ENCODE measurements around the gene MCOLN3. TPM values are rescaled to one million over a fixed set of nuclear protein-coding genes. Genes with fewer than 3 reads are reported as not detected.

Gene MCOLN3
- total and polyA plus RNA-seq, 2 donors (not counting 1 experiment from before 2014, with no cell fraction given): 2.5 to 2.7 TPM

DNA sequence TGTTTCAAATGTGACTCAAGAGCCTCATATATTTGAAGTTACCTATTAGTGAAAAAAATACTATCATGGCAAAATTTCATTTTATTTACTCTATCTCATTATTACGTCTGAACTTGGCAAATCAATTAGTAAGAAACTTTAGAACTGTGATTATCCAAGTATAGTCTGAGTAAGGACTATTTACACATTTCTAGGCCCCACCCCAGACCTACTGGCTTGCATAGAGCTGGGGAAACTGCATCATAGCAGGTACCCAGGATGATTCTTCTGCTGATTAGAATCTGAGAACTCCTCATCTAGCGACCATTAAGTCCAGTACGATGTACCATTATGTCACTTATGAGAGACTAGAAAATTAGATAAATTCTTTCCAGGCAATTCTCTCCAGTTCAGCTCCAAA, 20.1 kb downstream of the MCOLN3 start:
- H3K9ac ChIP-seq (ENCODE audit: insufficient read depth, low read length): no peak overlapping the region
- H3K36me3 ChIP-seq (ENCODE audit: control insufficient read depth, insufficient read depth, low read length): no peaks in the 10 kb centered on the region
- H3K9me3 ChIP-seq (ENCODE audit: control insufficient read depth, insufficient read depth, low read depth, low read length): no peaks in the 10 kb centered on the region
- no peak overlapping the region for H3K4me2 ChIP-seq (ENCODE audit: extremely low read depth, insufficient read depth, low read length)
- no peaks in the 10 kb centered on the region for H3K27me3 ChIP-seq (ENCODE audit: control insufficient read depth, insufficient read depth, low read length)
- H3K27ac ChIP-seq (ENCODE audit: insufficient read depth, low read length): no peak overlapping the region
- no peak overlapping the region for H3K4me3 ChIP-seq (replicated peaks in 1 of 4; ENCODE audit: control extremely low read depth in 1 of 4, insufficient read depth in 1 of 4, low read depth in 3 of 4, low read length in 4 of 4)
- TF ChIP-seq EZH2 (IDR thresholded peaks at IDR 0.05; ENCODE audit: low read length, missing control alignments): no peak
- no peak overlapping the region for H2AFZ ChIP-seq (ENCODE audit: low read length)
- no peaks in the 10 kb centered on the region for H3K4me1 ChIP-seq (ENCODE audit: control insufficient read depth, extremely low read depth, insufficient read depth, low read length)
- no peaks in the 10 kb centered on the region for H4K20me1 ChIP-seq (ENCODE audit: control insufficient read depth, extremely low read depth, insufficient read depth, low read length)
- no peaks in the 10 kb centered on the region for H3K79me2 ChIP-seq (ENCODE audit: control insufficient read depth, insufficient read depth, low read length)
- no peak for DNase-seq (ENCODE audit: low read depth in 2 of 2)

DNA sequence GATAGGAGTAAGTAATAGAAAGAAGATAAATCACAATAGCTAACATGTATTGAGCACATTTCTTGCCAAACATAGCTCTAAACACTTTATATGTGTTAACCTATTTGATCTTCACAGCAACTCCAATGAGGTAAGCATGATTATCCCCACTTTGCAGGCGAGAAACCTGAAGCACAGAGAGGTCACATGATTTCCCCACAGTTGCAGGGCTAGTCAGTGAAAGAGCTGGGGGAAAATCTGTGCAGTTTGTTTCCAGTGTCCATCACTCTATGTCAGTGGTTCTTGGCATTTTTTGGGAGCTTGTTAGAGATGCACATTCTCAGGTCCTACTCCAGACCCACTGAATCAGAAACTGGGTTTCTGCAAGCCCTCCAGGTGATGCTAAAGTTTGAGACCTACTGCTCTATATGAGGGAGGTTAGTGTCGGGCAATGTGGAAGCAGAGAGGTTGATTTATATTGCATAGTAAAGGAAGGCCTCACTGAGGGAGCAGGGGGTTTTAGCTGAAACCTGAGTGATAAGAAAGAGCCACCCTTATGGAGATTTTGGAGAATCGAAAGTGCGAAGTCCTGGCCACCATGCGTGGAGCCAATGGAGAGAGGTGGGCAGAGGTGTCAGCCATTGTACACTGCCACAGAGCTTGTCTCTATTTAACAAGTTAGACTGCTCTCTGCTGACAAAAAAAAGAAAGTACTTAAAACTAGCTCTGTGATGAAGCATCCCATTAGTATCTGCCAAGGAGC, 20.9 kb downstream of the MCOLN3 start:
- Histone ChIP-seq H3K4me3 (replicated peaks in 1 of 4; ENCODE audit: control extremely low read depth in 1 of 4, insufficient read depth in 1 of 4, low read depth in 3 of 4, low read length in 4 of 4) (no peak overlapping the region), H3K79me2 (ENCODE audit: control insufficient read depth, insufficient read depth, low read length) (no peaks in the 10 kb centered on the region), H3K27ac (ENCODE audit: insufficient read depth, low read length) (no peak overlapping the region), H3K4me1 (ENCODE audit: control insufficient read depth, extremely low read depth, insufficient read depth, low read length) (no peaks in the 10 kb centered on the region), H3K27me3 (ENCODE audit: control insufficient read depth, insufficient read depth, low read length) (no peaks in the 10 kb centered on the region), H2AFZ (ENCODE audit: low read length) (no peak overlapping the region), H3K9me3 (ENCODE audit: control insufficient read depth, insufficient read depth, low read depth, low read length) (no peaks in the 10 kb centered on the region), H3K4me2 (ENCODE audit: extremely low read depth, insufficient read depth, low read length) (no peak overlapping the region), H3K9ac (ENCODE audit: insufficient read depth, low read length) (no peak overlapping the region), H3K36me3 (ENCODE audit: control insufficient read depth, insufficient read depth, low read length) (no peaks in the 10 kb centered on the region), H4K20me1 (ENCODE audit: control insufficient read depth, extremely low read depth, insufficient read depth, low read length) (no peaks in the 10 kb centered on the region)
- no peak for TF ChIP-seq EZH2 (IDR thresholded peaks at IDR 0.05; ENCODE audit: low read length, missing control alignments)
- TF ChIP-seq, protein P1, sequence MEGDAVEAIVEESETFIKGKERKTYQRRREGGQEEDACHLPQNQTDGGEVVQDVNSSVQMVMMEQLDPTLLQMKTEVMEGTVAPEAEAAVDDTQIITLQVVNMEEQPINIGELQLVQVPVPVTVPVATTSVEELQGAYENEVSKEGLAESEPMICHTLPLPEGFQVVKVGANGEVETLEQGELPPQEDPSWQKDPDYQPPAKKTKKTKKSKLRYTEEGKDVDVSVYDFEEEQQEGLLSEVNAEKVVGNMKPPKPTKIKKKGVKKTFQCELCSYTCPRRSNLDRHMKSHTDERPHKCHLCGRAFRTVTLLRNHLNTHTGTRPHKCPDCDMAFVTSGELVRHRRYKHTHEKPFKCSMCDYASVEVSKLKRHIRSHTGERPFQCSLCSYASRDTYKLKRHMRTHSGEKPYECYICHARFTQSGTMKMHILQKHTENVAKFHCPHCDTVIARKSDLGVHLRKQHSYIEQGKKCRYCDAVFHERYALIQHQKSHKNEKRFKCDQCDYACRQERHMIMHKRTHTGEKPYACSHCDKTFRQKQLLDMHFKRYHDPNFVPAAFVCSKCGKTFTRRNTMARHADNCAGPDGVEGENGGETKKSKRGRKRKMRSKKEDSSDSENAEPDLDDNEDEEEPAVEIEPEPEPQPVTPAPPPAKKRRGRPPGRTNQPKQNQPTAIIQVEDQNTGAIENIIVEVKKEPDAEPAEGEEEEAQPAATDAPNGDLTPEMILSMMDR (conservative IDR thresholded peaks at IDR 0.05 in 1 of 2, IDR thresholded peaks at IDR 0.05 in 1 of 2; ENCODE audit: low read depth in 1 of 2, low read length in 2 of 2): peak in 1 of 2 donors; percentile 2
- peak; percentile 10 to 24 for DNase-seq (ENCODE audit: low read depth in 2 of 2)

DNA sequence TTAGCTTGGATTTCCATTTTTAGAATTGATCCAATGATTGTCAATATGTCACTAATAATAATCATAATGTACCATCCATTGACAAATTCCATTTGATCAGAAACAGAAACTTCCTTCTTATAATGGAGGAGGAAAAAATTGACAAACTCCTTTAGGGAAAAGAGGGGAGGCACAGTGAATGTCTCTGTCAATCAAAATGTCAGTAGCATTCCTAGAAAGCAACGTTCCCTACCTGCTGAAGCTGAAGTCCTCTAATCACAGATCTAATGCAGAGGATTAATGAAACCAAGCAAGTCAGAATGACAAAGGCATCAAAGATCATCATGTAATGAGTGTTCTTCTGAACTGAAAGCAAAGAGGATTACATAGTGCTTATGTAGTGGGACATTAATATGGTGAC, 22.4 kb downstream of the MCOLN3 start:
- TF ChIP-seq EZH2 (IDR thresholded peaks at IDR 0.05; ENCODE audit: low read length, missing control alignments): no peak
- TF ChIP-seq, protein P1 (conservative IDR thresholded peaks at IDR 0.05 in 1 of 2, IDR thresholded peaks at IDR 0.05 in 1 of 2; ENCODE audit: low read depth in 1 of 2, low read length in 2 of 2): no peak
- no peak for DNase-seq (ENCODE audit: low read depth in 2 of 2)

More for the DNA sequence above, 22.4 kb downstream of the MCOLN3 start:
- H3K27ac ChIP-seq (ENCODE audit: insufficient read depth, low read length): no peak overlapping the region
- no peak overlapping the region for H3K4me3 ChIP-seq (replicated peaks in 1 of 4; ENCODE audit: control extremely low read depth in 1 of 4, insufficient read depth in 1 of 4, low read depth in 3 of 4, low read length in 4 of 4)
- H3K36me3 ChIP-seq (ENCODE audit: control insufficient read depth, insufficient read depth, low read length): no peaks in the 10 kb centered on the region
- no peak overlapping the region for H2AFZ ChIP-seq (ENCODE audit: low read length)
- no peaks in the 10 kb centered on the region for H3K79me2 ChIP-seq (ENCODE audit: control insufficient read depth, insufficient read depth, low read length)
- no peaks in the 10 kb centered on the region for H3K9me3 ChIP-seq (ENCODE audit: control insufficient read depth, insufficient read depth, low read depth, low read length)
- no peak overlapping the region for H3K9ac ChIP-seq (ENCODE audit: insufficient read depth, low read length)
- no peaks in the 10 kb centered on the region for H4K20me1 ChIP-seq (ENCODE audit: control insufficient read depth, extremely low read depth, insufficient read depth, low read length)
- H3K27me3 ChIP-seq (ENCODE audit: control insufficient read depth, insufficient read depth, low read length): no peaks in the 10 kb centered on the region
- H3K4me2 ChIP-seq (ENCODE audit: extremely low read depth, insufficient read depth, low read length): no peak overlapping the region
- H3K4me1 ChIP-seq (ENCODE audit: control insufficient read depth, extremely low read depth, insufficient read depth, low read length): no peaks in the 10 kb centered on the region
